HCT116 (cell line): ENCODE measurements around the gene TRABD. TPM values are rescaled to one million over a fixed set of nuclear protein-coding genes. Genes with fewer than 3 reads are reported as not detected.
"Not testable (repeated sequence)": the region's sequence is repeated elsewhere in the genome, so short reads cannot be mapped to it uniquely, and the experiment has no call there.

Experiments
- ATAC-seq: fragments of 200-7000 bp; cut with Tn5 transposase; 2 replicates; pipeline ENCODE4 v1.9.1; 2020; ENCODE audit warnings: mild to moderate bottlenecking, moderate library complexity
- BruUV-seq: library from RNA; stranded (reverse); fragments of 400-500 nt; replicated peaks from 2 replicates; lab custom pipeline; 2021; lab: Mats Ljungman, UMichigan
- CTCF ChIA-PET: fragments of 300-600 bp; sonication (Branson Sonifier 250); formaldehyde crosslinking; loops from one replicate; lab custom pipeline; 2021; ENCODE audit warnings: antibody characterized with exemption; lab: Charles Lee
- POLR2A ChIA-PET: fragments of 300-600, 350-600 bp; sonication (Branson Sonifier 250); formaldehyde crosslinking; loops from one replicate; lab custom pipeline; 2021; ENCODE audit warnings: antibody characterized with exemption; lab: Charles Lee
- RAD21 ChIA-PET, 2 experiments: fragments of 300-600 bp; sonication (Branson Sonifier 250); formaldehyde crosslinking; loops; one replicate each; lab custom pipeline; 2023; ENCODE audit warnings: low total read pairs in 2 of 2; ENCODE audit not compliant: uncharacterized antibody in 2 of 2, unreplicated experiment in 2 of 2, low non-redundant PET in 1 of 2; lab: Charles Lee
- DNase-seq: peaks from one replicate; pipeline ENCODE4 v3.0.0-alpha.2; 2010; ENCODE audit warnings: low read depth, low spot score
- H2AFZ ChIP-seq: fragments of 200-600 bp; shearing (Covaris generic), sonication (generic); 2 replicates; pipeline ENCODE4 v1.6.1; 2017; ENCODE audit warnings: low read depth, mixed run types, mixed read lengths, antibody characterized with exemption, low read length; ENCODE audit not compliant: poor library complexity, severe bottlenecking
- H3K27ac ChIP-seq: 2 replicates; pipeline ENCODE4 v1.5.1; 2012; ENCODE audit warnings: low read depth, low read length
- H3K27me3 ChIP-seq: fragments of 200-600 bp; sonication (generic); 2 replicates; pipeline ENCODE4 v1.6.1; 2016; ENCODE audit warnings: mixed run types, low read length, mixed read lengths; ENCODE audit not compliant: insufficient read depth
- H3K36me3 ChIP-seq, 2 experiments: fragments of 200-500 bp in 1 of 2; fragments of 200-600 bp in 1 of 2; sonication (Bioruptor generic) in 1 of 2; sonication (generic) in 1 of 2; 2 replicates each; pipeline versions ENCODE4 v1.5.1 to v1.6.1; 2014 to 2016; ENCODE audit warnings: low read length in 2 of 2, inconsistent platforms in 1 of 2, mixed read lengths in 1 of 2, mixed run types in 1 of 2; ENCODE audit not compliant: insufficient read depth in 2 of 2, control insufficient read depth in 1 of 2
- H3K4me1 ChIP-seq, 2 experiments: fragments of 200-600 bp in 1 of 2; sonication (generic) in 1 of 2; 2 replicates each; pipeline versions ENCODE4 v1.5.1 to v1.6.1; 2012 to 2017; ENCODE audit warnings: low read length in 2 of 2, inconsistent platforms in 1 of 2, mild to moderate bottlenecking in 1 of 2, mixed read lengths in 1 of 2, mixed run types in 1 of 2, moderate library complexity in 1 of 2; ENCODE audit not compliant: insufficient read depth in 2 of 2, control insufficient read depth in 1 of 2
- H3K4me2 ChIP-seq: fragments of 200-600 bp; sonication (generic); 2 replicates; pipeline ENCODE4 v1.6.1; 2017; ENCODE audit warnings: mixed run types, low read length, mixed read lengths
- H3K4me3 ChIP-seq, 2 experiments: fragments of 200-600 bp in 1 of 2; sonication (generic) in 1 of 2; replicated peaks in 1 of 2; 2 replicates each; pipeline ENCODE4 v1.5.1; 2011 to 2016; ENCODE audit warnings: low read length in 2 of 2, control low read depth in 1 of 2, low read depth in 1 of 2, mild to moderate bottlenecking in 1 of 2, mixed read lengths in 1 of 2, mixed run types in 1 of 2
- H3K79me2 ChIP-seq: fragments of 200-600 bp; sonication (generic); 2 replicates; pipeline ENCODE4 v1.6.1; 2017; ENCODE audit warnings: mild to moderate bottlenecking, mixed run types, low read length, moderate library complexity, mixed read lengths; ENCODE audit not compliant: insufficient read depth
- H3K9ac ChIP-seq: fragments of 200-600 bp; sonication (generic); 2 replicates; pipeline ENCODE4 v1.6.1; 2016; ENCODE audit warnings: low read length, mixed read lengths
- H3K9me2 ChIP-seq: fragments of 200-600 bp; sonication (generic), shearing (Covaris generic); 2 replicates; pipeline ENCODE4 v1.6.1; 2017; ENCODE audit warnings: mixed run types, mild to moderate bottlenecking, moderate library complexity; ENCODE audit not compliant: insufficient read depth
- H3K9me3 ChIP-seq, 2 experiments: fragments of 200-500 bp in 1 of 2; fragments of 200-600 bp in 1 of 2; sonication (Bioruptor generic) in 1 of 2; sonication (generic) in 1 of 2; 2 replicates each; pipeline ENCODE4 v1.6.1; 2014 to 2017; ENCODE audit warnings: low read length in 2 of 2, mixed read lengths in 2 of 2, inconsistent platforms in 1 of 2, low read depth in 1 of 2, mild to moderate bottlenecking in 1 of 2, mixed run types in 1 of 2, moderate library complexity in 1 of 2; ENCODE audit not compliant: control insufficient read depth in 1 of 2, insufficient read depth in 1 of 2
- H4K20me1 ChIP-seq: fragments of 200-600 bp; sonication (generic), shearing (Covaris generic); 2 replicates; pipeline ENCODE4 v1.6.1; 2017; ENCODE audit warnings: mixed run types, mild to moderate bottlenecking, moderate library complexity; ENCODE audit not compliant: insufficient read depth
- EGR1 ChIP-seq: IDR thresholded peaks from 2 replicates; pipeline ENCODE4 v1.6.1; 2012; ENCODE audit warnings: low read depth
- RAD21 ChIP-seq: IDR thresholded peaks from 2 replicates; pipeline ENCODE4 v1.6.1; 2012; ENCODE audit warnings: low read depth, mild to moderate bottlenecking
- intact Hi-C: fragments of 100-400 bp; cut with micrococcal nuclease; formaldehyde crosslinking; loops from 2 replicates; pipeline ENCODE4 v1.10.0; 2022
- total RNA-seq: library from RNA; stranded (reverse); gene quantifications from one replicate; pipeline ENCODE4 v1.2.1, GENCODE V29; 2021; ENCODE audit not compliant: unreplicated experiment
- TF ChIP-seq, protein P1 (sequence below): IDR thresholded peaks from 2 replicates; pipeline ENCODE4 v1.6.1; 2011; ENCODE audit warnings: mild to moderate bottlenecking, low read length, moderate library complexity; ENCODE audit not compliant: insufficient replicate concordance; ENCODE audit errors: extremely low read depth

The TRABD gene
- total RNA-seq, 1 experiment from 2014 or later: 90.3 TPM

DNA sequence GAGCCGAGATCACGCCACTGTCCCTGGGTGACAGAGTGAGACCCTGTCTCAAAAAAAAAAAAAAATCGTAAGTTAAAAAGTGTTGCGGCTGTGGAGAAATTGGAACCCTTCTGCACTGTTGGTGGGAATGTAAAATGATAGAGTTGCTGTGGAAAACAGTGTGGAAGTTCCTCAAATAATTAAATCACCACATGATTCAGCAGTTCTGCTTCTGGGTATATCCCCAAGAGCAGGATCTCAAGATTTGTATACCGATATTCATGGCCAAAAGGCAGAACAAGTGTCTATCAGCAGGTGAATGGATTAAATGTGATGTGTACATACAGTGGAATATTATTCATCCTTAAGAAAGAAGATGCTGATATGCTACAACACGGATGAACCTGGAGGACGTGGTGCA lies 18.9 kb downstream of the TRABD start (continued):
- TF ChIP-seq, protein P1, sequence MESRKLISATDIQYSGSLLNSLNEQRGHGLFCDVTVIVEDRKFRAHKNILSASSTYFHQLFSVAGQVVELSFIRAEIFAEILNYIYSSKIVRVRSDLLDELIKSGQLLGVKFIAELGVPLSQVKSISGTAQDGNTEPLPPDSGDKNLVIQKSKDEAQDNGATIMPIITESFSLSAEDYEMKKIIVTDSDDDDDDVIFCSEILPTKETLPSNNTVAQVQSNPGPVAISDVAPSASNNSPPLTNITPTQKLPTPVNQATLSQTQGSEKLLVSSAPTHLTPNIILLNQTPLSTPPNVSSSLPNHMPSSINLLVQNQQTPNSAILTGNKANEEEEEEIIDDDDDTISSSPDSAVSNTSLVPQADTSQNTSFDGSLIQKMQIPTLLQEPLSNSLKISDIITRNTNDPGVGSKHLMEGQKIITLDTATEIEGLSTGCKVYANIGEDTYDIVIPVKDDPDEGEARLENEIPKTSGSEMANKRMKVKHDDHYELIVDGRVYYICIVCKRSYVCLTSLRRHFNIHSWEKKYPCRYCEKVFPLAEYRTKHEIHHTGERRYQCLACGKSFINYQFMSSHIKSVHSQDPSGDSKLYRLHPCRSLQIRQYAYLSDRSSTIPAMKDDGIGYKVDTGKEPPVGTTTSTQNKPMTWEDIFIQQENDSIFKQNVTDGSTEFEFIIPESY: no peak
- TF ChIP-seq RAD21: no peak
- TF ChIP-seq EGR1: no peak
- TF ChIP-seq, all 23 proteins: peak for 0

DNA sequence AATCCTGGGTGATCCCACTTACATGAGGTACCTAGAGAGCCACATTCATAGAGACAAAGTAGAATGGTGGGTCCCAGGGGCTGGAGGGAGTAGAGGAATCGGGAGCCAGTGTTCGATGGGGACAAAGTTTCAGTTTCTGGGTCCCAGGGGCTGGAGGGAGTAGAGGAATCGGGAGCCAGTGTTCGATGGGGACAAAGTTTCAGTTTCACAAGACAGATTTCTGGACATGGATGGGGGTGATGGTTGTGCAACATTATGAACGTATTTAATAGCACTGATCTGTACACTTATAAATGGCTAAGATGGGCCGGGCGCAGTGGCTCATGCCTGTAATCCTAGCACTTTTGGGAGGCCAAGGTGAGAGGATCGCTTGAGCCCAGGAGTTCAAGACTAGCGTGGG lies 19.3 kb downstream of the TRABD start:
- DNase-seq, H2AFZ ChIP-seq, ATAC-seq, H3K4me2 ChIP-seq, CTCF ChIA-PET, H3K4me3 ChIP-seq, H3K9ac ChIP-seq, H4K20me1 ChIP-seq, POLR2A ChIA-PET, BruUV-seq, H3K27ac ChIP-seq, H3K79me2 ChIP-seq, H3K9me3 ChIP-seq, RAD21 ChIA-PET, H3K27me3 ChIP-seq, H3K9me2 ChIP-seq, H3K36me3 ChIP-seq: not testable (repeated sequence)
- intact Hi-C loops: loop anchor here (10.0 kb wide), 1 partner anchor 270 kb away; no protein-coding TSS in a partner anchor
- peaks cover 6 to 29% of the 10 kb centered on the region in 2 experiments for H3K4me1 ChIP-seq
